GM12878 (cell line): ENCODE results near the gene RARG. TPM values are rescaled to one million over a fixed set of nuclear protein-coding genes. Genes with fewer than 3 reads are reported as not detected.

Experiments used
- BCL11A ChIP-seq: IDR thresholded peaks from 2 replicates; pipeline ENCODE4 v1.6.1; 2011; ENCODE audit warnings: low read depth, low read length
- BRCA1 ChIP-seq: IDR thresholded peaks from 2 replicates; pipeline ENCODE4 v1.6.1; 2011; ENCODE audit warnings: low read depth, low read length, improper control_type of control experiment
- CBX3 ChIP-seq: fragments of 200-600 bp; sonication (generic); IDR thresholded peaks from 2 replicates; pipeline ENCODE4 v1.6.1; 2016; ENCODE audit warnings: low read depth, borderline replicate concordance
- EZH2 ChIP-seq: IDR thresholded peaks from 2 replicates; pipeline ENCODE4 v1.6.1; 2012; ENCODE audit warnings: low read depth, mild to moderate bottlenecking, control low read depth, inconsistent platforms, low read length, borderline replicate concordance; ENCODE audit not compliant: control insufficient read depth
- HDAC2 ChIP-seq: fragments of 200-600 bp; sonication (generic); IDR thresholded peaks from 2 replicates; pipeline ENCODE4 v1.6.1; 2017
- IKZF1 ChIP-seq: fragments of 450-650 bp; conservative IDR thresholded peaks from 2 replicates; pipeline ENCODE4 v1.6.1; 2017; ENCODE audit warnings: antibody characterized with exemption, mild to moderate bottlenecking
- PAX5 ChIP-seq: IDR thresholded peaks from 2 replicates; pipeline ENCODE4 v1.6.1; 2011; ENCODE audit warnings: low read depth, low read length, borderline replicate concordance
- SMARCA5 ChIP-seq: fragments of 450-650 bp; IDR thresholded peaks from 2 replicates; pipeline ENCODE4 v1.6.1; 2017; ENCODE audit warnings: mild to moderate bottlenecking
- ZNF274 ChIP-seq: IDR thresholded peaks from one replicate; pipeline ENCODE4 v1.8.0; 2011; ENCODE audit not compliant: insufficient read length, insufficient read depth
- polyA plus RNA-seq, 11 experiments: library from polyadenylated mRNA; depleted of rRNA in 4 of 11; unstranded in 6 of 11; stranded (reverse) in 5 of 11; fragments of >200 nt; fragmentation: Nextera tagmentation in 4 of 11; fragmentation: Illumina TruSeq in 1 of 11; extraction: Ambion mirVana in 4 of 11; extraction: Trizol in 1 of 11; gene quantifications; 1 replicate in 1 of 11; 2 replicates in 10 of 11; pipeline versions ENCODE4 v1.2.1 to v1.2.3, GENCODE V29; 2011 to 2016; ENCODE audit warnings: inconsistent platforms in 2 of 11, missing spikeins in 2 of 11, low read depth in 1 of 11
- total RNA-seq, 4 experiments: library from RNA; depleted of rRNA in 3 of 4; stranded (reverse); fragments of >200 nt in 3 of 4; fragmentation: Illumina TruSeq in 1 of 4; extraction: Trizol in 1 of 4; gene quantifications; 2 replicates each; pipeline versions ENCODE4 v1.2.1 to v1.2.3, GENCODE V29; 2013 to 2021
- TF ChIP-seq, protein P1 (sequence below): fragments of 450-650 bp; conservative IDR thresholded peaks from 2 replicates; pipeline ENCODE4 v1.6.1; 2017; ENCODE audit warnings: mild to moderate bottlenecking, moderate library complexity
- TF ChIP-seq, protein P2 (sequence below): fragments of 450-650 bp; IDR thresholded peaks from 2 replicates; pipeline ENCODE4 v1.6.1; 2017; ENCODE audit warnings: mild to moderate bottlenecking, moderate library complexity
- TF ChIP-seq, protein P3 (sequence below): fragments of 450-650 bp; IDR thresholded peaks from 2 replicates; pipeline ENCODE4 v1.6.1; 2016; ENCODE audit warnings: mild to moderate bottlenecking

The RARG gene
- total and polyA plus RNA-seq, 10 of the 15 experiments (the other 5 are each of a cell fraction or from before 2014, with no cell fraction given): 0.27 to 8.1 (median 4.1) TPM

DNA sequence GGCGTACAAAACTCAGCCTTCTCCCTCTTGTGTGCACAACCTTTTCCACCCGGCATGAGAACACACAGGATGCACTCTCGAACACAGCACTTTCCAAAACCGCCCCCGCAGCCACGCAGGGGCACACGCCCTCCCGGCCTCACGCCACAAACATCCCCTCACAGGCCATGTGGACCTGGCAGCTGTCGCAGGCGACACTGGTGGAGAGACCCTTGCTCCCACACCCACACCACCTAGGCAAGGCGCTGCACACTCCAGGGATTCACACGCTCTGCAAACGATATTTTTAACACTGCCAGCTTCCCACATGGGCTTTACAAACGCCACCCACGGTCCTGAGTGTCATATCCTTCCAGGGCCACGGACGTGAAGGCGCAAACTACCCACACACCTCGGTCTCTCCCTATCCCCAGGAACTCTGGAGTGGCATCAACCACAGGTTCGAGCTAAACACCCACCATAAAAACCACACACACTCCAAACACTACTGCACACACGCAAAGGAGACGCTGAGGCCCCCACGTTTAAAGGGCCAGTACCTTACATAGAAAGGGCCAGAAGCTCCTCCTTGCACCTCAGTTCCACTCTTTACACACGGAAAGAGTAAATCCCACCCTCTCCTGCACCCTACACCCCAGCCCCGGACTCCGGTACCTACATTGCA, 12.6 kb downstream of the RARG start (continued):
- TF ChIP-seq ZNF274 (no peak), SMARCA5 (peak; percentile 72; the same call in 1 of the 2 replicates), BCL11A (peak; percentile 30; the same call in 1 of the 2 replicates), EZH2 (no peak), CBX3 (no peak), HDAC2 (no peak), IKZF1 (peak; percentile 97), PAX5 (no peak), BRCA1 (no peak)
- TF ChIP-seq, protein P1, sequence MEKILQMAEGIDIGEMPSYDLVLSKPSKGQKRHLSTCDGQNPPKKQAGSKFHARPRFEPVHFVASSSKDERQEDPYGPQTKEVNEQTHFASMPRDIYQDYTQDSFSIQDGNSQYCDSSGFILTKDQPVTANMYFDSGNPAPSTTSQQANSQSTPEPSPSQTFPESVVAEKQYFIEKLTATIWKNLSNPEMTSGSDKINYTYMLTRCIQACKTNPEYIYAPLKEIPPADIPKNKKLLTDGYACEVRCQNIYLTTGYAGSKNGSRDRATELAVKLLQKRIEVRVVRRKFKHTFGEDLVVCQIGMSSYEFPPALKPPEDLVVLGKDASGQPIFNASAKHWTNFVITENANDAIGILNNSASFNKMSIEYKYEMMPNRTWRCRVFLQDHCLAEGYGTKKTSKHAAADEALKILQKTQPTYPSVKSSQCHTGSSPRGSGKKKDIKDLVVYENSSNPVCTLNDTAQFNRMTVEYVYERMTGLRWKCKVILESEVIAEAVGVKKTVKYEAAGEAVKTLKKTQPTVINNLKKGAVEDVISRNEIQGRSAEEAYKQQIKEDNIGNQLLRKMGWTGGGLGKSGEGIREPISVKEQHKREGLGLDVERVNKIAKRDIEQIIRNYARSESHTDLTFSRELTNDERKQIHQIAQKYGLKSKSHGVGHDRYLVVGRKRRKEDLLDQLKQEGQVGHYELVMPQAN: peak; percentile 55; the same call in 1 of the 2 replicates
- TF ChIP-seq, protein P2, sequence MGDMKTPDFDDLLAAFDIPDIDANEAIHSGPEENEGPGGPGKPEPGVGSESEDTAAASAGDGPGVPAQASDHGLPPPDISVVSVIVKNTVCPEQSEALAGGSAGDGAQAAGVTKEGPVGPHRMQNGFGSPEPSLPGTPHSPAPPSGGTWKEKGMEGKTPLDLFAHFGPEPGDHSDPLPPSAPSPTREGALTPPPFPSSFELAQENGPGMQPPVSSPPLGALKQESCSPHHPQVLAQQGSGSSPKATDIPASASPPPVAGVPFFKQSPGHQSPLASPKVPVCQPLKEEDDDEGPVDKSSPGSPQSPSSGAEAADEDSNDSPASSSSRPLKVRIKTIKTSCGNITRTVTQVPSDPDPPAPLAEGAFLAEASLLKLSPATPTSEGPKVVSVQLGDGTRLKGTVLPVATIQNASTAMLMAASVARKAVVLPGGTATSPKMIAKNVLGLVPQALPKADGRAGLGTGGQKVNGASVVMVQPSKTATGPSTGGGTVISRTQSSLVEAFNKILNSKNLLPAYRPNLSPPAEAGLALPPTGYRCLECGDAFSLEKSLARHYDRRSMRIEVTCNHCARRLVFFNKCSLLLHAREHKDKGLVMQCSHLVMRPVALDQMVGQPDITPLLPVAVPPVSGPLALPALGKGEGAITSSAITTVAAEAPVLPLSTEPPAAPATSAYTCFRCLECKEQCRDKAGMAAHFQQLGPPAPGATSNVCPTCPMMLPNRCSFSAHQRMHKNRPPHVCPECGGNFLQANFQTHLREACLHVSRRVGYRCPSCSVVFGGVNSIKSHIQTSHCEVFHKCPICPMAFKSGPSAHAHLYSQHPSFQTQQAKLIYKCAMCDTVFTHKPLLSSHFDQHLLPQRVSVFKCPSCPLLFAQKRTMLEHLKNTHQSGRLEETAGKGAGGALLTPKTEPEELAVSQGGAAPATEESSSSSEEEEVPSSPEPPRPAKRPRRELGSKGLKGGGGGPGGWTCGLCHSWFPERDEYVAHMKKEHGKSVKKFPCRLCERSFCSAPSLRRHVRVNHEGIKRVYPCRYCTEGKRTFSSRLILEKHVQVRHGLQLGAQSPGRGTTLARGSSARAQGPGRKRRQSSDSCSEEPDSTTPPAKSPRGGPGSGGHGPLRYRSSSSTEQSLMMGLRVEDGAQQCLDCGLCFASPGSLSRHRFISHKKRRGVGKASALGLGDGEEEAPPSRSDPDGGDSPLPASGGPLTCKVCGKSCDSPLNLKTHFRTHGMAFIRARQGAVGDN: peak; percentile 22; the same call in 1 of the 2 replicates
- TF ChIP-seq, protein P3, sequence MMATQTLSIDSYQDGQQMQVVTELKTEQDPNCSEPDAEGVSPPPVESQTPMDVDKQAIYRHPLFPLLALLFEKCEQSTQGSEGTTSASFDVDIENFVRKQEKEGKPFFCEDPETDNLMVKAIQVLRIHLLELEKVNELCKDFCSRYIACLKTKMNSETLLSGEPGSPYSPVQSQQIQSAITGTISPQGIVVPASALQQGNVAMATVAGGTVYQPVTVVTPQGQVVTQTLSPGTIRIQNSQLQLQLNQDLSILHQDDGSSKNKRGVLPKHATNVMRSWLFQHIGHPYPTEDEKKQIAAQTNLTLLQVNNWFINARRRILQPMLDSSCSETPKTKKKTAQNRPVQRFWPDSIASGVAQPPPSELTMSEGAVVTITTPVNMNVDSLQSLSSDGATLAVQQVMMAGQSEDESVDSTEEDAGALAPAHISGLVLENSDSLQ: no peak
